ENCODE measurements around the gene FBH1.
A peak's percentile ranks its signal among the peaks of the same experiment; 100 is the strongest.
"Not testable (repeated sequence)": the region's sequence is repeated elsewhere in the genome, so short reads cannot be mapped to it uniquely, and the experiment has no call there.

FBH1 gene

DNA sequence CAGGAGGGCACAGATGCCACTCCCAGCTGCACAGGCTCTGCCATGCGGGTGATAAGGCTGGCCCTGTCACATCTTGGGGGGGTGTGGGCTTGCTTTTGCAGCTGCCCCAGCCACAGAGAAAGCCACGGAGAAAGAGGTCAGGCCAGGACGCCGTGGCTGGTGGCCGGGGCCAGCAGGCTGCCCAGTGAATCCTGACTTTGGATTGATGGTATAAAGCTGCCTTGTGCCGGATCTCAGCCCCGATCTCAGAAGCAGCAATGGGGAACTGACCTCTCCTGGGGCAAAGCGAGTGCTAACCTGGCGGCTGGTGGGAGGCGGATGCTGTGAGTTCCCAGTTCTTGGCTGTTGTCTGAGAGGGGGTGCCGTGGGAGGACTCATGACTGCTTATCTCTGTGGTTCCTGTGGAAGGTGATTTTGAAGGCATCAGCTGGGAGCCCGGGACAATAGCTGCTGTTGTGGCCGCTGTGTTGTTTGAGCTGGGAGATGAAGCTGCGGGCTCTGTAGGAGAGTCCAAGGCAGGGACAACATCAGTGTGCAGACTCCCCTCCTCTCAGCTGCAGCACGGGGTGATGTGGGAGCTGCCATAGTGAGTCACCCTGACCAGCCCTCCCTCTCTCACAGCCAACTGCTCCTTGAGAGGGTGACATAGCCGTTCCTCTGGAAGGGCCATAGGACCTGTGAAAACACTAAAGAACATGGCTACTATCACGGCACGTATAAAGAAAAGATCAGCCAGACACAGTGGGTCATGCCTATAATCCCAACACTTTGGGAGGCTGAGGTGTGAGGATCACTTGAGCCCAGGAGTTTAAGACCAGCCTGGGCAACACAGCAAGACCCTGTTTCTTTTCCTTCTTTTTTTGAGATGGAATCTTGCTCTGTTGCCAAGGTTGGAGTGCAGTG is 70.3 kb downstream of the FBH1 start:
- DNase-seq (ENCODE audit: low spot score) = no peak

GRCh38 chr10:5960973-5961275 is 70.9 kb downstream of the FBH1 start:
- not testable (repeated sequence) for DNase-seq (ENCODE audit: low spot score)

DNA sequence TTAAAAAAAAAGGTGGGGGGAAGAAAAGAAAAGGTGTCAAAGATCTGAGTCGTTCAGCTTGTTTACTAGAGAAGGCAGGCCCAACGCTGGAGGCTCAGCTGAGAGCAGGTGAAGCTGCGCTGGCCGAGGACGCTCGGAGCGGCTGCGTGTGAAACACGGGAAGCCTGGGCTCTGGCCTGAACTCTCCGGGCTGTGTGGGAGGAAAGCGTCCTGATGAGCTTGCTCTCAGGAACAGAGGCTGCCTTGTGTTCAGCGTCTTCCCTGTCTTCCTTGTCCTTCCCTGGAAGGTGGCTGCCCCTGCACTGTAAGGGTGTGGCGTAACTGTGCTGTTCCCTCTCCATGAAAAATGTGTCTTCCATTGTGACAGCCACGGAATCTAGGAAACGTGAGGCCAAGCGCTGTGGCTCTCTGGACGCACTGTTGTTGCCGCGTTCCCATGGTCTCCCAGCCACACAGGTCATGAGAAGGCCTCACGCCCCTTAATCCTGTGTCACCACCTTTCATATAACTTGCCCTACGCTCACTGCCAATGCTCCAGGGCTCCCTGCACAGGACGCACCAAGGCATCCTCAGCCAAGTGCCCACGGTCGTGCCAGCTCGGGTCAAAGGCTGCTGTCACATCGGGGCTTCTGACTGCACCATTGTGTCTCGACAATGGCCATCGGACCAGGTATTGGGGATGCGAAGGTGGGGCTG is 71.5 kb downstream of the FBH1 start:
- no peak for DNase-seq (ENCODE audit: low spot score)

- DNase-seq (ENCODE audit: low spot score) = not testable (repeated sequence)
Measured at GRCh38 chr10:5962358-5962940, 72.4 kb downstream of the FBH1 start.

DNA sequence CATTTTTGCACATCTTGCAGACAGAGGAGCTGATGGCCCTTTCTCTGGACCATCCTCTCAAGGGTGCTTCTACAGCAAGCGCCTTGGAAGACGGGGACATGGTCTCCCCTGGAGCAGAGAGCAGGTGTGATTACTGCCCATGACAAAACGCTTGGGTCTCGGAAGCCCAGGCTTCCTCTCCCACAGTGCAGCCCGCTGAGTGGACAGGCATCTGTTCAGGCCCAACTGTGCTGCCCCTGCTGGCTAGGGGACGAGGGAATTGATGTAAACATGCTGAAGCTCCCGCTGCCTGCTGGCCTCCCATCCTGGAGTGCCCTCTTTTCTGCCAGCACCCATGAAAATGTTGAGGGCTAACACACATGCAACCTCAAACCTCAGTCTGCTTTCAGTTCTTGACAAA is 73.0 kb downstream of the FBH1 start:
- no peak for DNase-seq (ENCODE audit: low spot score)

DNA sequence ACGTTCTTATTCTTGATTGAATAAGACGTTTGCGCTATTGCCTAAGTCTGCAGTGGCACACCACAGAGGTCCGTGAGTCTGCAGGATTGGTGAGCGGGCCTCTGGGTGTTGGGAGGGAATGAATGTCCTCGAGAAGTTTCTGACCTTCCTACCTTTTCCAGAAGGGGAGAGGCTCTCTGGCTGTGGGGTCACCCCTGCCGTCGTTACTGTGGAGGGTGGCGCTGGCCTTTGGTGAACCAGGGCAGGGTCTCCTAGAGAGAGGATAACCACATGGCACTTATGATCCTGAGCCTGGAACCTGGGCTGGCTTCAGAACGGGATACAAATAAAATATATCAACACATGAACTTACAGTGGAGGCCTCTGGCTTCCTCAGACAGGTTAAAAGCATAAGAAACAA is 73.5 kb downstream of the FBH1 start:
- no peak for DNase-seq (ENCODE audit: low spot score)

GRCh38 chr10:5964736-5965135 is 74.7 kb downstream of the FBH1 start:
- DNase-seq (ENCODE audit: low spot score) = no peak

DNA sequence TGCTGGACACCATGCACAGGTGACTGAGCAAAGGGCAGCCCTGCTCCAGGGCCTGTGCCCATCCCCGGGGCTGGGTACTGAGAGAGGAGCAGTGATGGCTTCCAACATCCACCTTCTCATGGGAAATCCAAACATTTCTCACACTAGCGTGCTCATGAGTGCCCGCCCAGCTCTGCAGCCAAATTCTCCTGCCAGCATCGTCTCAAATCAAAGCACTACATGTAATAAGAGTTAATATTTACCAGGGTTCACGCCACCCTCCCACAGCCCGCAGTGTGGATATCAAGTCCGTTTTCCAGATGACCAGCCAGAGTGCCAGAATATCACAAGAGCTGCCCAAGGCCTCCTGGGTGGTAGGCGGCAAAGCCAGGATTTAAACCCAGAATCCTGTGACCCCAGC is 75.2 kb downstream of the FBH1 start:
- no peak for DNase-seq (ENCODE audit: low spot score)

GRCh38 chr10:5968037-5968680 is 78.1 kb downstream of the FBH1 start:
- no peak for DNase-seq (ENCODE audit: low spot score)

GRCh38 chr10:5968681-5969453 is 78.8 kb downstream of the FBH1 start:
- no peak for DNase-seq (ENCODE audit: low spot score)

DNA sequence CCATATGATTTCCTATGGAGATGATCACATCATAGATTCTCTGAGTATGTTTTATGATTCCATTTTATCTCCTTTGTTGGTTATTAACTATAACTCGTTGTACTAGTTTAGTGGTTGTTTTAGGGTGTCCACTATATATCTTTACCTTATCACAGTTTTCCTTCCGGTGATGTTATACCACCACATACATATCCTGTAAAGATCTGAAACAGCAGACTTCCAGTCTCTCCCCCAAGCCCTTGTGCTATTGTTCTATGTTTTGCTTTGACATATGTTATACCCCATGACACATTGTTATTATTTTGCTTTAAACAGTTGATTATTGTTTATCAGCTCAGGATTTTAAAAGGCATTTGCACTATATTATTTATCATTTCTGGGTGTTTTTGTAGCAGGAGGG is 80.0 kb downstream of the FBH1 start:
- DNase-seq (ENCODE audit: low spot score) = no peak

DNA sequence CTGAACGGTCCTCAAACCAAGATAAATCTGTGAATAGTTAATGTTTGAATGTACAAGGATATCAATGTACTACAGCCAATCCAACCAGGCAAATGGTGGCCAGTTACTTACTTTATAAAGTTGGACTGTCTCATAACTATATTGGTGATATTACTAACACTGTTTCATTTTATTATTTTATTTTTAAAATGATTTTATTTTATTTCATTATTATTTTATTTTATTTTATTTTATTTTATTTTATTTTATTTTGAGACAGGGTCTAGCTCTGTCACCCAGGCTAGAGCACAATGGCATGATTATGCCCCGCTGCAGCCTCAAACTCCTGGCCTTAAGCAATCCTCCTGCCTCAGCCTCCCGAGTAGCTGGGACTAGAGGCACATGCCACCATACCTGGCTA is 80.5 kb downstream of the FBH1 start:
- DNase-seq (ENCODE audit: low spot score) = no peak

DNA sequence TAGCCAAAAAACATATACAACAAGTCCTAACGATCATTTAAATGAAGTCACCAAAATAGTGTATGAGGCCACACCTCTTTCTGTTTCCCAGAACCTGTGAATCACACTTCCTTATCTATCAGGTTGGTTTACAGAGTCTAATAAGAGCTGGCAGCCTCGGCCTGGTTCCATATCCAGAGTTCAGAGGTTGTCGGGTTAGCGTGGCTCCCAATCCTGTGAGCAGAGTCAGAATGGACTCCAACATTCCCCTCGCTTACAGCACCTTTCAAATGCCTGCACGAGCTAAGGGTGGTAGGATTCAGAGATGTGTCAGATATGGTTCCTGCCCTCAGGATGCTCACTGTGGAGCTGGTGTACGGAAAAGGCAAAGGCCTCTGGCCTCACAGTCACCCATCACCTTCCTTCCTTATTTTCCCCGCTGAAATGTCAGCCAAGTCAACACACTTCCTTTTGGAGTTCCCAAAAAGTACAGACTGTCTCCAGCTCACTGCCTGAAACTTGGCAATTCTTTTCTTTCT is 81.3 kb downstream of the FBH1 start:
- no peak for DNase-seq (ENCODE audit: low spot score)

GRCh38 chr10:5971886-5972285 is 81.8 kb downstream of the FBH1 start:
- no peak for DNase-seq (ENCODE audit: low spot score)

DNA sequence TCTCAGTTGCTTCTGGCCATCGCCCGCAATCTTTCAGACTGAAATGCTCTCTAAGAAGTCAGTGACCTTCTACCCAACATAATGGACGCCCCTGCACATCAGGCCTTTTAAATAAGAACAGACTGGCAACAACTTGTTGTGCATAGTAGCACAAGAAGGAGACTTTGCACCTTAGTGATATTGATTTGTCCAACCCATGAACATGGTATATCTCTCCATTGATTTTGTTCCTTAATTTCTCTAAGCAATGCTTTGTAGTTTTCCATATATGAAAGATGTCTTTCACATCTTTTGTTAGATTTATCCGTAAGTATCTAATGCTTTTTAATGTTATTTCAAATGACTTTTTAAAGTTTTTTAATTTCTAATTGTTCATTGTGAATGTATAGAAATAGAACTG is 83.0 kb downstream of the FBH1 start:
- DNase-seq (ENCODE audit: low spot score) = no peak

GRCh38 chr10:5975641-5976473 is 85.8 kb downstream of the FBH1 start:
- peak; percentile 22 for DNase-seq (ENCODE audit: low spot score)

GRCh38 chr10:5976512-5977470 is 86.7 kb downstream of the FBH1 start:
- peak; percentile 49 for DNase-seq (ENCODE audit: low spot score)

DNA sequence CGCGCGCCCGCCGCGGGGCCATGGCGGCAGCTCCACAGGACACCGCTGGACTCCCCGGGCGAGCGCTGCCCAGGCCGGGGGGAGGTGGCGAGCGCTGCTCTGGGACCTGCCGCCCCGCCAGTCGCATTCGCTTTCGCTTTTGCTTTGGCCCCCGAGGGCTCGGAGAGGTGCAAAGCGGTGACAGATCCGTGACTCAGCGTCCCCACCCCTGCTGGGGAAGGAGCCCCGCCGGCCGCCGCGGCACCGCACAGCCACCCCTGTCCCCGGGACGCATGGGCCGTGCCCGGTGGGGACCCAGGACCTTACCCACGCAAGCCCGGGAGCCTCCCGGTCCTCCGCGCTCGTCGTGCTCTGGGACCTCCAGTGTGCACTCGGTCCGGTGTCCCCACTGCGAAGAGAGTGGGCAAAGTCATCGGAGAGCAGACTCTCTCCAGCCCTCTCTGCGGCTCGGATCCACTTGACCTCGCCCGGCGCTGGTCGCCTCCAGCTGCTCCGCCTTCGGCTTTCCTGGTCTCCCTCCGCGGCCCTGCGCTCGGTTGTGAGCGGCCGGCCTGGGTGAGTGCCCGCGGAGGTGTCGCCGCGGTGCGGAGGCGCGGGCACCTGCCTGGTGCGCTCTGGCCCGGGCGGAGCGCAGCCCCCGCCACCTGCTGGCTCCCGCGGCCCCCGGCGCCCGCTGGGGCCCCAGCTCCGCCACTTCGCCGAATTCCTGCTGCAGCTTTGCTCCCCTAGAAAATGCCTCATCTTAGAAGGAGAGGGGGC is 87.6 kb downstream of the FBH1 start, which contains the start of gene IL15RA:
Gene IL15RA, minus strand, starts transcription at position 73 of the 759 bp plus-strand sequence. Its CDS starts 51 bp downstream, at position 22.
- peak; percentile 84 for DNase-seq (ENCODE audit: low spot score)

- DNase-seq (ENCODE audit: low spot score) = no peak
Measured at GRCh38 chr10:5978230-5978489, 88.1 kb downstream of the FBH1 start.
